Measurements from ENCODE around the gene ABCC1. TPM values are rescaled to one million over a fixed set of nuclear protein-coding genes. Genes with fewer than 3 reads are reported as not detected.
"Not testable (repeated sequence)": the region's sequence is repeated elsewhere in the genome, so short reads cannot be mapped to it uniquely, and the experiment has no call there.

The ABCC1 gene
- total RNA-seq, 1 donor from 2014 or later: 95.7 TPM

DNA sequence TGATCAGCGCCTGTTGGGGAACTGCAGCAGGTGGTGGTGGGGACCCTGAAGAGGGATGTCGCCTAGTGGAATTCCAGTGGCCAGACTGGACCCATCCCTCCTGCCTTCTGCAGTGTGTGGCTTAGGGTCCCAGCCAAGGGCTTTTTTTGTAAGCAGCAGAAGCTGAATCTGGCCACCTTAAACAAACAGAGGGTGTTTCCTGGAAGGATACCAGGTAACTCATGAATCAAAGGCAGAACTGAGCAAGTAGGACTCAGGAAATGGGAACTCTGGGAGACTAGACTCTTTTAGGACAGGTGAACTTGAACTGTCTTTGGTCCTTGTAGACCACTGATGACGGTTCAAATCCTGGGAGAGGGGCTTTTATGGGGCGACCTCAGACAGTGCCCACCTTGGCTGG lies 149.9 kb downstream of the ABCC1 start:
- no peak overlapping the region for H3K27ac Mint-ChIP-seq
- H3K9me3 Mint-ChIP-seq: no peaks in the 10 kb centered on the region
- peaks cover 2% of the 10 kb centered on the region for H3K4me1 Mint-ChIP-seq (ENCODE audit: low read depth)
- peaks cover 77% of the 10 kb centered on the region for H3K36me3 Mint-ChIP-seq (ENCODE audit: low read depth)
- no peaks in the 10 kb centered on the region for H3K27me3 Mint-ChIP-seq (ENCODE audit: low read depth)
- no peak overlapping the region for H3K4me3 Mint-ChIP-seq (ENCODE audit: low read depth)
- intact Hi-C loops (cut with micrococcal nuclease): no loop called here
- DNase-seq (ENCODE audit: low spot score): no peak

GRCh38 chr16:16100631-16101030 lies 151.2 kb downstream of the ABCC1 start:
- intact Hi-C loops (cut with micrococcal nuclease): no loop called here
- peaks cover 78% of the 10 kb centered on the region for H3K36me3 Mint-ChIP-seq (ENCODE audit: low read depth)
- DNase-seq (ENCODE audit: low spot score): no peak
- H3K4me1 Mint-ChIP-seq (ENCODE audit: low read depth): peaks cover 2% of the 10 kb centered on the region
- H3K4me3 Mint-ChIP-seq (ENCODE audit: low read depth): no peak overlapping the region
- H3K27ac Mint-ChIP-seq: no peak overlapping the region
- H3K27me3 Mint-ChIP-seq (ENCODE audit: low read depth): no peaks in the 10 kb centered on the region
- no peaks in the 10 kb centered on the region for H3K9me3 Mint-ChIP-seq

DNA sequence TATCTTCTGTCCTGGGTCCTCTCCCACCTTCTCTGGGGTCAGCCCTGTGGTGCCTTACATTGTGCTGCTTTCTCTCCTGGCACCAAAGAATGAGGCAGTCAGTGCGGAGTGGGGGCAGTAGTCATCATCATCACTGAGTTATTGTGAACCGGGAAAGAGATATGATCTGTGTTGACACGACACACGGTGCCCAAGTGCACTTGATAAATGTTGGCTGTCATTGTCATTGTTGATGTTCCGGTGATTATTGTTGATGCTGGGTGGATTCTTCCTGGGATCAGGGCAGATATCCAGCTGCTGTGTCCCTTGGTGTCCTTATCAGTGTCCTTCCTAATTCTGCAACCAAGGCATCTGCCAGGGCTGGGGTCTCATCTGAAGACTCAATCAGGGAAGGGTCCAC lies 152.2 kb downstream of the ABCC1 start:
- no peaks in the 10 kb centered on the region for H3K27me3 Mint-ChIP-seq (ENCODE audit: low read depth)
- peaks cover 75% of the 10 kb centered on the region for H3K36me3 Mint-ChIP-seq (ENCODE audit: low read depth)
- no peaks in the 10 kb centered on the region for H3K9me3 Mint-ChIP-seq
- H3K4me3 Mint-ChIP-seq (ENCODE audit: low read depth): no peak overlapping the region
- no peak for DNase-seq (ENCODE audit: low spot score)
- intact Hi-C loops (cut with micrococcal nuclease): no loop called here
- peaks cover 2% of the 10 kb centered on the region for H3K4me1 Mint-ChIP-seq (ENCODE audit: low read depth)
- H3K27ac Mint-ChIP-seq: no peak overlapping the region

GRCh38 chr16:16102738-16103137 lies 153.3 kb downstream of the ABCC1 start:
- intact Hi-C loops (cut with micrococcal nuclease): no loop called here
- H3K4me1 Mint-ChIP-seq (ENCODE audit: low read depth): peaks cover 2% of the 10 kb centered on the region
- H3K9me3 Mint-ChIP-seq: no peaks in the 10 kb centered on the region
- peaks cover 74% of the 10 kb centered on the region for H3K36me3 Mint-ChIP-seq (ENCODE audit: low read depth)
- no peaks in the 10 kb centered on the region for H3K27me3 Mint-ChIP-seq (ENCODE audit: low read depth)
- H3K4me3 Mint-ChIP-seq (ENCODE audit: low read depth): no peak overlapping the region
- no peak for DNase-seq (ENCODE audit: low spot score)
- no peak overlapping the region for H3K27ac Mint-ChIP-seq

DNA sequence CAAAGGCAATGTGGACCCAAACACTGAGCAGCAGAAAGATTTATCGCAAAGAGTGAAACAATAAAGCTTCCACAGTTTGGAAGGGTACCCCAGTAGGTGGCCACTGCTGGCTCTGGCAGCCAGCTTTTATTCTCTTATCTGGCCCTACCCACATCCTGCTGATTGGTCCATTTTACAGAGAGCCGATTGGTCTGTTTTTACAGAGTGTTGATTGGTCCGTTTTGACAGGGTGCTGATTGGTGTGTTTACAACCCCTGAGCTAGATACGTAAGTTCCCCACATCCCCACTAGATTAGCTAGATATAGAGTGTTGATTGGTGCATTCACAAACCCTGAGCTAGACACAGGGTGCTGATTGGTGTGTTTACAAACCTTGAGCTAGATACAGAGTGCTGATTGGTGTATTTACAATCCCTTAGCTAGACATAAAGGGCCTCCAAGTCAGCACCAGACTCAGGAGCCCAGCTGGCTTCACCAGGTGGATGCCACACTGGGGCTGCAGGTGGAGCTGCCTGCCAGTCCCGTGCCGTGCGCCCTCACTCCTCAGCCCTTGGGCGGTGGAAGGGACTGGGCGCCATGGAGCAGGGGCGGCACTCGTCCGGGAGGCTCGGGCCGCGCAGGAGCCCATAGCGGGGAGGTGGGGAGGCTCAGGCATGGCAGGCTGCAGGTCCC lies 154.9 kb downstream of the ABCC1 start:
- DNase-seq (ENCODE audit: low spot score); H3K27me3 Mint-ChIP-seq (ENCODE audit: low read depth); H3K9me3 Mint-ChIP-seq; H3K27ac Mint-ChIP-seq; H3K4me1 Mint-ChIP-seq (ENCODE audit: low read depth); H3K4me3 Mint-ChIP-seq (ENCODE audit: low read depth); intact Hi-C loops (cut with micrococcal nuclease): not testable (repeated sequence)
- H3K36me3 Mint-ChIP-seq (ENCODE audit: low read depth): peaks cover 74% of the 10 kb centered on the region

DNA sequence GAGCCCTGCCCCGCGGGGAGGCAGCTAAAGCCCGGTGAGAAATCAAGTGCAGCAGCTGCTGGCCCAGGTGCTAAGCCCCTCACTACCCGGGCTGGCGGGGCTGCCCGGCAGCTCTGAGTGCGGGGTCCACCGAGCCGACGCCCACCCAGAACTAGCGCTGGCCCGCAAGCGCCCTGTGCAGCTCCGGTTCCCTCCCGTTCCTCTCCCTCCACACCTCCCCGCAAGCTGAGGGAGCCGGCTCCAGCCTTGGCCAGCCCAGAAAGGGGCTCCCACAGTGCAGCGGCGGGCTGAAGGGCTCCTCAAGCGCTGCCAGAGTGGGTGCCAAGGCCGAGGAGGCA lies 155.4 kb downstream of the ABCC1 start:
- H3K36me3 Mint-ChIP-seq (ENCODE audit: low read depth): peaks cover 76% of the 10 kb centered on the region
- intact Hi-C loops (cut with micrococcal nuclease); H3K27ac Mint-ChIP-seq; H3K4me1 Mint-ChIP-seq (ENCODE audit: low read depth); H3K27me3 Mint-ChIP-seq (ENCODE audit: low read depth); H3K4me3 Mint-ChIP-seq (ENCODE audit: low read depth); DNase-seq (ENCODE audit: low spot score); H3K9me3 Mint-ChIP-seq: not testable (repeated sequence)

DNA sequence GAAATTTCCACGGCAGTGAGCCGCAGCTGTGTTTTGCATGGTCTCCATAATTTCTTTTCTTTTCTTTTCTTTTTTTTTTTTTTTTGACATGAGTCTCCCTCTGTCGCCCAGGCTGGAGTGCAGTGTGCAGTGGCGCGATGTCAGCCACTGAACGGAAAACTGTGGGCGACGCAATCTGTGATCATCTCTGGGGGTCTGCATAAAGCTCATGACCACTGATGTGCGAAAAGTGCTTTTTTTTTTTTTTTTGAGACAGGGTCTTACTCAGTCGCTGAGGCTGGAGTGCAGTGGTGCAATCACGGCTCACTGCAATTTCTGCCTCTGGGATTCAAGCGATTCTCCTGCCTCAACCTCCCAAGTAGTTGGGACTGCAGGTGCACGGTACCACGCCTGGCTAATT lies 156.2 kb downstream of the ABCC1 start:
- no peaks in the 10 kb centered on the region for H3K9me3 Mint-ChIP-seq
- H3K4me3 Mint-ChIP-seq (ENCODE audit: low read depth): no peak overlapping the region
- no peak for DNase-seq (ENCODE audit: low spot score)
- peaks cover 76% of the 10 kb centered on the region for H3K36me3 Mint-ChIP-seq (ENCODE audit: low read depth)
- H3K27me3 Mint-ChIP-seq (ENCODE audit: low read depth): no peaks in the 10 kb centered on the region
- H3K27ac Mint-ChIP-seq: no peak overlapping the region
- no peaks in the 10 kb centered on the region for H3K4me1 Mint-ChIP-seq (ENCODE audit: low read depth)
- intact Hi-C loops (cut with micrococcal nuclease): no loop called here

DNA sequence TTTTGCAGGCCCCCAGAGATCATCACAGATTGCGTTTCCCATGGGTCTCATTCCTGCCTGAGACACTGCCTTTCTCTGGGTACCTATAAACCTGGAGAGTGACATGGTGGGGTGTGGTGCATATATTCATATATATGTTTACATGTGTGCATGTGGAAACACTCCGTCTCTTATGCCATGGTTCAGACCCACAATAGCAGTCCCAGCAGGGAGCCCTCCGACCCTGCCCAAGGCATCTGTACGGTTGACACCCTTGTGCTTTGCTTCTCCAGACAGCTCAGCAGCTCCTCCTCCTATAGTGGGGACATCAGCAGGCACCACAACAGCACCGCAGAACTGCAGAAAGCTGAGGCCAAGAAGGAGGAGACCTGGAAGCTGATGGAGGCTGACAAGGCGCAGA lies 157.1 kb downstream of the ABCC1 start:
- no peak for DNase-seq (ENCODE audit: low spot score)
- intact Hi-C loops (cut with micrococcal nuclease): no loop called here
- Mint-ChIP-seq H3K9me3 (no peaks in the 10 kb centered on the region), H3K27ac (no peak overlapping the region), H3K27me3 (ENCODE audit: low read depth) (no peaks in the 10 kb centered on the region), H3K4me1 (ENCODE audit: low read depth) (no peaks in the 10 kb centered on the region), H3K36me3 (ENCODE audit: low read depth) (peaks cover 81% of the 10 kb centered on the region), H3K4me3 (ENCODE audit: low read depth) (no peak overlapping the region)

GRCh38 chr16:16107839-16108238 lies 158.4 kb downstream of the ABCC1 start:
- Mint-ChIP-seq H3K27ac (no peak overlapping the region), H3K4me3 (ENCODE audit: low read depth) (no peak overlapping the region), H3K27me3 (ENCODE audit: low read depth) (no peaks in the 10 kb centered on the region), H3K36me3 (ENCODE audit: low read depth) (peaks cover 82% of the 10 kb centered on the region), H3K9me3 (no peaks in the 10 kb centered on the region), H3K4me1 (ENCODE audit: low read depth) (no peaks in the 10 kb centered on the region)
- no peak for DNase-seq (ENCODE audit: low spot score)
- intact Hi-C loops (cut with micrococcal nuclease): no loop called here

GRCh38 chr16:16108759-16109158 lies 159.3 kb downstream of the ABCC1 start:
- DNase-seq (ENCODE audit: low spot score): no peak
- H3K9me3 Mint-ChIP-seq: no peaks in the 10 kb centered on the region
- H3K27me3 Mint-ChIP-seq (ENCODE audit: low read depth): no peaks in the 10 kb centered on the region
- no peaks in the 10 kb centered on the region for H3K4me1 Mint-ChIP-seq (ENCODE audit: low read depth)
- intact Hi-C loops (cut with micrococcal nuclease): no loop called here
- peaks cover 80% of the 10 kb centered on the region for H3K36me3 Mint-ChIP-seq (ENCODE audit: low read depth)
- H3K4me3 Mint-ChIP-seq (ENCODE audit: low read depth): no peak overlapping the region
- no peak overlapping the region for H3K27ac Mint-ChIP-seq

DNA sequence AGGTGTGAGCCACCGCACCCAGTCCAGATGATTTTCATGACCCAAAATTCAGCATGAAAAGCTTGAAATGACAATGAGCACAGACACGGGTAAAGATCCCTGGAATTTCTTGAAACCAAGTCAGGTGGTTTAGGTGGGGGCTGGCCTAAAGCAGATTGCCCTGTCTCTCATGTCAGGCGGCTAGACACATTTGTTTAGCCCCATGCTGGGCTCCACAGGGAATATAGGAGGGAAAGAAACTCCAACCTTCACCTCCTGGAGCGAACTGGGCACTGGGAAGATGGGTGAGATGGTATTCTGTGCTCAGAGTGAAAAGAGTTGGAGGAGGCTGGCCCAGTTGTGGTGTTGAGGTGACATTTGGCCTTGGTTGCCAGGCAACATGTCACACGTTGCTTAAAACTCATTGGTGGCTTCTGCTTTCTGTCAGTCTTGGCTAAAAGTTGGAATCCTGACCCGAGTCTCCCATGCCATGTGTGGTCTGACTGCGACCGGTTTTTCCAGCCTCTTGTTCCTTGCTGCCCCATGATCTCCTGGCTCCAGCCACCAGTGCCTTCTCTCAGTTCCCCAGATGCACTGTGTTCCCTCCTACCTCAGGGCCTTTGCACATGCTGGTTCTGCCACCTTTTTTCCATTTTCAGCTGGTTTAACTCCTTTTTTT lies 160.2 kb downstream of the ABCC1 start:
- H3K9me3 Mint-ChIP-seq: no peaks in the 10 kb centered on the region
- no peak overlapping the region for H3K4me3 Mint-ChIP-seq (ENCODE audit: low read depth)
- H3K4me1 Mint-ChIP-seq (ENCODE audit: low read depth): no peaks in the 10 kb centered on the region
- DNase-seq (ENCODE audit: low spot score): no peak
- no peak overlapping the region for H3K27ac Mint-ChIP-seq
- no peaks in the 10 kb centered on the region for H3K27me3 Mint-ChIP-seq (ENCODE audit: low read depth)
- intact Hi-C loops (cut with micrococcal nuclease): no loop called here
- peaks cover 83% of the 10 kb centered on the region for H3K36me3 Mint-ChIP-seq (ENCODE audit: low read depth)

- DNase-seq (ENCODE audit: low spot score): no peak
- no peaks in the 10 kb centered on the region for H3K9me3 Mint-ChIP-seq
- H3K36me3 Mint-ChIP-seq (ENCODE audit: low read depth): peaks cover 87% of the 10 kb centered on the region
- H3K27me3 Mint-ChIP-seq (ENCODE audit: low read depth): no peaks in the 10 kb centered on the region
- no peak overlapping the region for H3K4me3 Mint-ChIP-seq (ENCODE audit: low read depth)
- intact Hi-C loops (cut with micrococcal nuclease): no loop called here
- H3K4me1 Mint-ChIP-seq (ENCODE audit: low read depth): no peaks in the 10 kb centered on the region
- H3K27ac Mint-ChIP-seq: no peak overlapping the region
Measured at GRCh38 chr16:16110111-16110490, 160.7 kb downstream of the ABCC1 start.

GRCh38 chr16:16111639-16112038 lies 162.2 kb downstream of the ABCC1 start:
- no peak overlapping the region for H3K4me3 Mint-ChIP-seq (ENCODE audit: low read depth)
- no peaks in the 10 kb centered on the region for H3K4me1 Mint-ChIP-seq (ENCODE audit: low read depth)
- peaks cover 90% of the 10 kb centered on the region for H3K36me3 Mint-ChIP-seq (ENCODE audit: low read depth)
- H3K27me3 Mint-ChIP-seq (ENCODE audit: low read depth): no peaks in the 10 kb centered on the region
- H3K27ac Mint-ChIP-seq: no peak overlapping the region
- intact Hi-C loops (cut with micrococcal nuclease): no loop called here
- DNase-seq (ENCODE audit: low spot score): no peak
- no peaks in the 10 kb centered on the region for H3K9me3 Mint-ChIP-seq

All from activated T-helper 2 cell treated with anti-CD3 and anti-CD28 coated beads, Interferon-gamma antibody, Interleukin-2, Interleukin-4, amounts not matched to agents 10 μg/mL and 5 μg/mL and 100 μg/mL, durations not matched to agents 14 hours and 24 hours and 36 hours (primary cell).